WTC11 (cell line): Measurements from ENCODE around the gene ZNF423. TPM values are rescaled to one million over a fixed set of nuclear protein-coding genes. Genes with fewer than 3 reads are reported as not detected.

Experiments
- ATAC-seq: fragments of 200-7000 bp; cut with Tn5 transposase; 2 replicates; pipeline ENCODE4 v1.10.0; 2021; ENCODE audit warnings: mild to moderate bottlenecking, moderate library complexity
- CTCF ChIA-PET: fragments of 300-600 bp; sonication (Branson Sonifier 250); formaldehyde crosslinking; loops from one replicate; lab custom pipeline; 2021; ENCODE audit warnings: antibody characterized with exemption; lab: Charles Lee
- POLR2A ChIA-PET: fragments of 350-600 bp; sonication (Branson Sonifier 250); formaldehyde crosslinking; loops from one replicate; lab custom pipeline; 2021; ENCODE audit warnings: antibody characterized with exemption; lab: Charles Lee
- DNase-seq: peaks from one replicate; pipeline ENCODE4 v3.0.0; 2021; ENCODE audit warnings: low spot score
- H3K27ac Mint-ChIP-seq: 2 replicates; pipeline ENCODE4 v1.8.0; 2021; ENCODE audit warnings: mixed read lengths
- H3K27me3 Mint-ChIP-seq: 2 replicates; pipeline ENCODE4 v1.8.0; 2021; ENCODE audit warnings: low read depth, mild to moderate bottlenecking, moderate library complexity, mixed read lengths
- H3K36me3 Mint-ChIP-seq: 2 replicates; pipeline ENCODE4 v1.8.0; 2021; ENCODE audit warnings: mixed read lengths
- H3K4me1 Mint-ChIP-seq: 2 replicates; pipeline ENCODE4 v1.8.0; 2022; ENCODE audit warnings: mixed read lengths
- H3K4me3 Mint-ChIP-seq: 2 replicates; pipeline ENCODE4 v1.8.0; 2021; ENCODE audit warnings: mild to moderate bottlenecking, moderate library complexity, mixed read lengths
- H3K9me3 Mint-ChIP-seq: 2 replicates; pipeline ENCODE4 v1.8.0; 2021; ENCODE audit warnings: mixed read lengths
- ETV6 ChIP-seq: sonication (generic); formaldehyde crosslinking; IDR thresholded peaks from 2 replicates; pipeline ENCODE4 v1.8.1; 2022; ENCODE audit warnings: mild to moderate bottlenecking, missing genetic modification reagents
- FOXJ3 ChIP-seq: sonication (generic); formaldehyde crosslinking; IDR thresholded peaks from 2 replicates; pipeline ENCODE4 v1.9.0; 2021; ENCODE audit warnings: missing genetic modification reagents, mild to moderate bottlenecking, borderline replicate concordance
- GRHL2 ChIP-seq: fragments of 250-450 bp; sonication (Bioruptor Pico); IDR thresholded peaks from 2 replicates; pipeline ENCODE4 v1.8.0; 2022; ENCODE audit warnings: mild to moderate bottlenecking, moderate library complexity; ENCODE audit not compliant: insufficient replicate concordance, severe bottlenecking
- HMGA2 ChIP-seq: fragments of 250-450 bp; sonication (Bioruptor Pico); IDR thresholded peaks from 2 replicates; pipeline ENCODE4 v1.4.0; 2021; ENCODE audit warnings: mild to moderate bottlenecking, moderate library complexity
- KAT7 ChIP-seq: sonication (generic); formaldehyde crosslinking; IDR thresholded peaks from 2 replicates; pipeline ENCODE4 v1.8.1; 2023; ENCODE audit warnings: missing genetic modification reagents, mild to moderate bottlenecking, borderline replicate concordance
- NFYB ChIP-seq: sonication (generic); formaldehyde crosslinking; conservative IDR thresholded peaks from 2 replicates; pipeline ENCODE4 v1.8.0; 2022; ENCODE audit warnings: low read depth, missing genetic modification reagents
- NR1H2 ChIP-seq: sonication (generic); formaldehyde crosslinking; IDR thresholded peaks from 2 replicates; pipeline ENCODE4 v1.9.0; 2021; ENCODE audit warnings: mild to moderate bottlenecking, moderate library complexity, missing genetic modification reagents
- NR3C1 ChIP-seq: sonication (generic); formaldehyde crosslinking; conservative IDR thresholded peaks from 2 replicates; pipeline ENCODE4 v1.8.1; 2023; ENCODE audit warnings: low read depth, mild to moderate bottlenecking, missing genetic modification reagents
- PRDM15 ChIP-seq: sonication (generic); formaldehyde crosslinking; IDR thresholded peaks from 2 replicates; pipeline ENCODE4 v1.8.0; 2022; ENCODE audit warnings: missing genetic modification reagents
- SMAD4 ChIP-seq: sonication (generic); formaldehyde crosslinking; IDR thresholded peaks from 2 replicates; pipeline ENCODE4 v1.8.0; 2022; ENCODE audit warnings: mild to moderate bottlenecking, missing genetic modification reagents
- ZNF317 ChIP-seq: sonication (generic); formaldehyde crosslinking; IDR thresholded peaks from 2 replicates; pipeline ENCODE4 v1.8.1; 2023; ENCODE audit warnings: low read depth, mild to moderate bottlenecking, moderate library complexity, missing genetic modification reagents, borderline replicate concordance
- ZNF416 ChIP-seq: fragments of 250-450 bp; sonication (Bioruptor Pico); IDR thresholded peaks from 2 replicates; pipeline ENCODE4 v1.9.0; 2021; ENCODE audit warnings: mild to moderate bottlenecking, inconsistent platforms
- ZSCAN18 ChIP-seq: fragments of 250-450 bp; sonication (Bioruptor Pico); IDR thresholded peaks from 2 replicates; pipeline ENCODE4 v2.1.2; 2022; ENCODE audit warnings: mild to moderate bottlenecking, moderate library complexity
- total RNA-seq: library from RNA; stranded (reverse); gene quantifications from 3 replicates; pipeline ENCODE4 v1.2.3, GENCODE V29; 2021
- TF ChIP-seq, protein P1 (sequence below): sonication (generic); formaldehyde crosslinking; IDR thresholded peaks from 2 replicates; pipeline ENCODE4 v1.8.1; 2022; ENCODE audit warnings: missing genetic modification reagents, borderline replicate concordance
- TF ChIP-seq, protein P2 (sequence below): fragments of 250-450 bp; sonication (Bioruptor Pico); IDR thresholded peaks from 2 replicates; pipeline ENCODE4 v1.9.0; 2021; ENCODE audit warnings: mild to moderate bottlenecking

Gene ZNF423
- total RNA-seq, 1 experiment from 2014 or later: 38.8 TPM

DNA sequence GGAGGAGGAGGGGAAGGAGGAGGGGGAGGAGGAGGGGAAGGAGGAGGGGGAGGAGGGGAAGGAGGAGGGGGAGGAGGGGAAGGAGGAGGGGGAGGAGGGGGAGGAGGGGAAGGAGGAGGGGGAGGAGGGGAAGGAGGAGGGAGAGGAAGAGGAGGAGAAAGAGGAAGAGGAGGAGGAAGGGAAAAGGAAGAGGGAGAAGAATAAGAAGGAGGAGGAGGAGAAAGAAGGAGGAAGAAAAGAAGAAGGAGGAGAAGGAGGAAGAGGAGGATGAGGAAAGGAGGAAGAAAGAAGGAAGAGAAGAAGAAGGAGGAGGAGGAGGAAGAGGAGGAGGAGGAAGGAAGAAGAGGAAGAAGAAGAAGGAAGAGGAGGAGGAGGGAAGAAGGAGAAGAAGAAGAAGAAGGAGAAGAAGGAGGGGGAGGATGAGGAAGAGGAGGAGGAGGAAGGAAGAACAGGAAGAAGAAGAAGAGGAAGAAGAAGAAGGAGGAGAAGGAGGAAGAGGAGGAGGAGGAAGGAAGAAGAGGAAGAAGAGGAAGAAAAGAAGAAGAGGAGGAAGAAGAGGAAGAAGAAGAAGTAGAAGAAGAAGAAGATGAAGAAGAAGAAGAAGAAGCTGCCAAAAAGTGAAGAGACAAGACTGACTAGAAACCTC is 378.5 kb downstream of the ZNF423 start:
- peaks cover 3% of the 10 kb centered on the region; the same call in 1 of the 2 replicates for H3K27me3 Mint-ChIP-seq
- ATAC-seq: no peak
- no peaks in the 10 kb centered on the region for H3K36me3 Mint-ChIP-seq
- H3K9me3 Mint-ChIP-seq: no peaks in the 10 kb centered on the region
- no peak overlapping the region for H3K27ac Mint-ChIP-seq
- ChIA-PET CTCF (no interaction called here), POLR2A (no interaction called here)
- no peak for DNase-seq
- no peak overlapping the region for H3K4me3 Mint-ChIP-seq
- no peak for TF ChIP-seq HMGA2 (CRISPR knock-in tag)
- TF ChIP-seq, protein P1, sequence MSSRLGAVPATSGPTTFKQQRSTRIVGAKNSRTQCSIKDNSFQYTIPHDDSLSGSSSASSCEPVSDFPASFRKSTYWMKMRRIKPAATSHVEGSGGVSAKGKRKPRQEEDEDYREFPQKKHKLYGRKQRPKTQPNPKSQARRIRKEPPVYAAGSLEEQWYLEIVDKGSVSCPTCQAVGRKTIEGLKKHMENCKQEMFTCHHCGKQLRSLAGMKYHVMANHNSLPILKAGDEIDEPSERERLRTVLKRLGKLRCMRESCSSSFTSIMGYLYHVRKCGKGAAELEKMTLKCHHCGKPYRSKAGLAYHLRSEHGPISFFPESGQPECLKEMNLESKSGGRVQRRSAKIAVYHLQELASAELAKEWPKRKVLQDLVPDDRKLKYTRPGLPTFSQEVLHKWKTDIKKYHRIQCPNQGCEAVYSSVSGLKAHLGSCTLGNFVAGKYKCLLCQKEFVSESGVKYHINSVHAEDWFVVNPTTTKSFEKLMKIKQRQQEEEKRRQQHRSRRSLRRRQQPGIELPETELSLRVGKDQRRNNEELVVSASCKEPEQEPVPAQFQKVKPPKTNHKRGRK (CRISPR knock-in tag): 0 out of 2 replicates have a peak, but pooled peaks have one; percentile 59
- no peaks in the 10 kb centered on the region for H3K4me1 Mint-ChIP-seq

GRCh38 chr16:49474741-49475140 is 381.2 kb downstream of the ZNF423 start:
- ATAC-seq: no peak
- Mint-ChIP-seq H3K4me3 (no peak overlapping the region), H3K4me1 (no peaks in the 10 kb centered on the region), H3K36me3 (no peaks in the 10 kb centered on the region), H3K9me3 (no peaks in the 10 kb centered on the region), H3K27me3 (0 out of 2 replicates have a peak, but pooled peaks cover 1% of the 10 kb centered on the region), H3K27ac (no peak overlapping the region)
- ChIA-PET CTCF (no interaction called here), POLR2A (no interaction called here)
- TF ChIP-seq HMGA2 (CRISPR knock-in tag) (no peak), ZNF416 (CRISPR knock-in tag) (no peak)
- DNase-seq: peak; percentile 8

GRCh38 chr16:49473773-49474172 is 382.1 kb downstream of the ZNF423 start:
- Mint-ChIP-seq H3K4me1 (no peaks in the 10 kb centered on the region), H3K36me3 (no peaks in the 10 kb centered on the region), H3K4me3 (no peak overlapping the region), H3K9me3 (no peaks in the 10 kb centered on the region), H3K27me3 (no peaks in the 10 kb centered on the region), H3K27ac (no peak overlapping the region)
- ATAC-seq: no peak
- TF ChIP-seq PRDM15 (no peak), SMAD4 (no peak), NR1H2 (CRISPR knock-in tag) (no peak), ZNF317 (CRISPR knock-in tag) (no peak), ETV6 (CRISPR knock-in tag) (no peak), NR3C1 (no peak), NFYB (CRISPR knock-in tag) (no peak), KAT7 (CRISPR knock-in tag) (no peak), ZSCAN18 (no peak), GRHL2 (CRISPR knock-in tag) (no peak), FOXJ3 (CRISPR knock-in tag) (no peak)
- TF ChIP-seq, protein P2, sequence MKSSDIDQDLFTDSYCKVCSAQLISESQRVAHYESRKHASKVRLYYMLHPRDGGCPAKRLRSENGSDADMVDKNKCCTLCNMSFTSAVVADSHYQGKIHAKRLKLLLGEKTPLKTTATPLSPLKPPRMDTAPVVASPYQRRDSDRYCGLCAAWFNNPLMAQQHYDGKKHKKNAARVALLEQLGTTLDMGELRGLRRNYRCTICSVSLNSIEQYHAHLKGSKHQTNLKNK (CRISPR knock-in tag): no peak
- POLR2A ChIA-PET: no interaction called here
- CTCF ChIA-PET: interaction anchor here (0.5 to 1.3 kb wide), 3 partner anchors 8 to 266 kb away, joined by 3 to 4 read pairs (median 3); no protein-coding TSS in a partner anchor
- peak; percentile 6 for DNase-seq
